NCI-H2196 treated with DMSO at 0.1 percent for 48 hours (cell line): ENCODE measurements around the gene KCNJ4.

Experiments used
- DNase-seq: peaks from one replicate; lab custom pipeline; 2025; ENCODE audit not compliant: unreplicated experiment; lab: John Stamatoyannopoulos, UW

KCNJ4 gene

GRCh38 chr22:38455076-38455529, at the start of gene KCNJ4:
KCNJ4 (minus strand) TSS chr22:38455199; CDS start chr22:38428132, 27,067 bp downstream.
- no peak for DNase-seq

GRCh38 chr22:38503021-38503420, 48.0 kb upstream of the KCNJ4 start:
- DNase-seq: no peak

- no peak for DNase-seq
These were observed 47.0 kb upstream of the KCNJ4 start for GRCh38 chr22:38501797-38502672.

GRCh38 chr22:38497869-38498268, 42.9 kb upstream of the KCNJ4 start:
- DNase-seq: no peak

- no peak for DNase-seq
These were observed 39.9 kb upstream of the KCNJ4 start for GRCh38 chr22:38494939-38495338.

- DNase-seq: no peak
These were observed 39.5 kb upstream of the KCNJ4 start for GRCh38 chr22:38494498-38494897.

- no peak for DNase-seq
These were observed 36.8 kb upstream of the KCNJ4 start for GRCh38 chr22:38491707-38492348.

- DNase-seq: no peak
These were observed 35.9 kb upstream of the KCNJ4 start for GRCh38 chr22:38490915-38491314.

- no peak for DNase-seq
These were observed 35.5 kb upstream of the KCNJ4 start for GRCh38 chr22:38490475-38490874.

GRCh38 chr22:38489561-38490145, 34.7 kb upstream of the KCNJ4 start:
- no peak for DNase-seq

GRCh38 chr22:38489142-38489541, 34.1 kb upstream of the KCNJ4 start:
- no peak for DNase-seq

- DNase-seq: no peak
These were observed 32.9 kb upstream of the KCNJ4 start for GRCh38 chr22:38487946-38488345.

GRCh38 chr22:38485783-38486182, 30.8 kb upstream of the KCNJ4 start:
- DNase-seq: no peak

- DNase-seq: no peak
These were observed 29.2 kb upstream of the KCNJ4 start for GRCh38 chr22:38484244-38484643.

- DNase-seq: no peak
These were observed 27.8 kb upstream of the KCNJ4 start for GRCh38 chr22:38482662-38483308.

- DNase-seq: no peak
These were observed 26.9 kb upstream of the KCNJ4 start for GRCh38 chr22:38481871-38482332.

GRCh38 chr22:38481162-38481870, 26.3 kb upstream of the KCNJ4 start:
- DNase-seq: no peak

- DNase-seq: no peak
These were observed 24.3 kb upstream of the KCNJ4 start for GRCh38 chr22:38479096-38479837.

GRCh38 chr22:38477585-38477984, 22.6 kb upstream of the KCNJ4 start:
- DNase-seq: no peak

GRCh38 chr22:38474003-38474607, 19.1 kb upstream of the KCNJ4 start:
- DNase-seq: no peak
